Neural cell (in vitro differentiated cells): ENCODE results near the gene ACTA2. TPM values are rescaled to one million over a fixed set of nuclear protein-coding genes. Genes with fewer than 3 reads are reported as not detected.

Source experiments
- H2AFZ ChIP-seq: fragments of 200-600, 300-800 bp; sonication (generic), shearing (Covaris generic); 2 replicates; pipeline ENCODE4 v1.6.0; 2014; ENCODE audit warnings: low read depth, mild to moderate bottlenecking, antibody characterized with exemption, low read length, moderate library complexity
- H3F3A ChIP-seq: fragments of 200-600 bp; shearing (Covaris generic); 2 replicates; pipeline ENCODE4 v1.6.1; 2016; ENCODE audit warnings: mild to moderate bottlenecking, moderate library complexity, mixed read lengths, antibody characterized with exemption, low read length; ENCODE audit not compliant: insufficient read depth, poor library complexity, severe bottlenecking
- H3K27ac ChIP-seq: fragments of 200-600, 300-800 bp; sonication (generic), shearing (Covaris generic); 2 replicates; pipeline ENCODE4 v1.5.1; 2014; ENCODE audit warnings: mild to moderate bottlenecking, low read length, moderate library complexity
- H3K27me3 ChIP-seq: fragments of 300-800, 200-600 bp; sonication (generic), shearing (Covaris generic); 2 replicates; pipeline ENCODE4 v1.6.0; 2014; ENCODE audit warnings: mild to moderate bottlenecking, low read depth, low read length, moderate library complexity; ENCODE audit not compliant: insufficient read depth
- H3K36me3 ChIP-seq: fragments of 300-800, 200-600 bp; sonication (generic), shearing (Covaris generic); 2 replicates; pipeline ENCODE4 v1.5.1; 2014; ENCODE audit warnings: mild to moderate bottlenecking, antibody characterized with exemption, low read length, moderate library complexity; ENCODE audit not compliant: insufficient read depth
- H3K4me2 ChIP-seq: fragments of 300-800, 200-600 bp; sonication (generic), shearing (Covaris generic); 2 replicates; pipeline ENCODE4 v1.6.0; 2014; ENCODE audit warnings: mild to moderate bottlenecking, low read length
- H3K4me3 ChIP-seq: fragments of 300-800, 200-600 bp; sonication (generic), shearing (Covaris generic); 2 replicates; pipeline ENCODE4 v1.5.1; 2014; ENCODE audit warnings: mild to moderate bottlenecking, low read length, moderate library complexity
- H3K79me2 ChIP-seq: fragments of 200-600 bp; shearing (Covaris generic); replicated peaks from 2 replicates; pipeline ENCODE4 v1.6.0; 2014; ENCODE audit warnings: mild to moderate bottlenecking, low read length, moderate library complexity; ENCODE audit not compliant: insufficient read depth
- H3K9ac ChIP-seq: fragments of 300-800, 200-600 bp; sonication (generic), shearing (Covaris generic); 2 replicates; pipeline ENCODE4 v1.6.1; 2016; ENCODE audit warnings: mild to moderate bottlenecking, low read length, mixed read lengths
- H3K9me2 ChIP-seq: fragments of 200-600 bp; shearing (Covaris generic); 2 replicates; pipeline ENCODE4 v1.6.1; 2016; ENCODE audit warnings: mild to moderate bottlenecking, low read length, mixed read lengths; ENCODE audit not compliant: insufficient read depth
- H3K9me3 ChIP-seq: fragments of 200-600, 300-800 bp; sonication (generic), shearing (Covaris generic); 2 replicates; pipeline ENCODE4 v1.6.1; 2016; ENCODE audit warnings: mild to moderate bottlenecking, mixed run types, low read length, moderate library complexity, mixed read lengths
- H4K20me1 ChIP-seq: fragments of 200-600 bp; shearing (Covaris generic); 2 replicates; pipeline ENCODE4 v1.6.1; 2016; ENCODE audit warnings: mild to moderate bottlenecking, mixed run types; ENCODE audit not compliant: insufficient read depth
- EP300 ChIP-seq: fragments of 450-650 bp; conservative IDR thresholded peaks from 2 replicates; pipeline ENCODE4 v1.6.1; 2014; ENCODE audit warnings: antibody characterized with exemption, mild to moderate bottlenecking, moderate library complexity; ENCODE audit not compliant: poor library complexity, severe bottlenecking
- EZH2 ChIP-seq: fragments of 200-600, 300-800 bp; shearing (Covaris generic), sonication (generic); IDR thresholded peaks from 2 replicates; pipeline ENCODE4 v1.6.1; 2014; ENCODE audit warnings: antibody characterized with exemption, low read length, borderline replicate concordance, mild to moderate bottlenecking; ENCODE audit not compliant: insufficient read depth, poor library complexity, severe bottlenecking
- MXI1 ChIP-seq: fragments of 450-650 bp; conservative IDR thresholded peaks from 2 replicates; pipeline ENCODE4 v1.6.1; 2014; ENCODE audit warnings: antibody characterized with exemption, mild to moderate bottlenecking; ENCODE audit not compliant: poor library complexity, severe bottlenecking
- POLR2AphosphoS5 ChIP-seq: IDR thresholded peaks from 2 replicates; pipeline ENCODE4 v1.6.1; 2012
- RAD21 ChIP-seq: fragments of 450-650 bp; conservative IDR thresholded peaks from 2 replicates; pipeline ENCODE4 v1.6.1; 2014; ENCODE audit warnings: antibody characterized with exemption, mild to moderate bottlenecking, moderate library complexity
- SMC3 ChIP-seq: fragments of 450-650 bp; conservative IDR thresholded peaks from 2 replicates; pipeline ENCODE4 v1.6.1; 2014; ENCODE audit warnings: antibody characterized with exemption, mild to moderate bottlenecking, moderate library complexity; ENCODE audit not compliant: poor library complexity
- TAF1 ChIP-seq: IDR thresholded peaks from 2 replicates; pipeline ENCODE4 v1.6.1; 2012; ENCODE audit warnings: low read depth
- polyA plus RNA-seq: library from polyadenylated mRNA; depleted of rRNA; stranded (reverse); fragments of >200 nt; gene quantifications from 2 replicates; pipeline ENCODE4 v1.2.3, GENCODE V29; 2014
- TF ChIP-seq, protein P1 (sequence below): IDR thresholded peaks from 2 replicates; pipeline ENCODE4 v1.6.1; 2012; ENCODE audit warnings: borderline replicate concordance

ACTA2 gene
- polyA plus RNA-seq, 1 donor from 2014 or later, result 0.53 TPM

DNA sequence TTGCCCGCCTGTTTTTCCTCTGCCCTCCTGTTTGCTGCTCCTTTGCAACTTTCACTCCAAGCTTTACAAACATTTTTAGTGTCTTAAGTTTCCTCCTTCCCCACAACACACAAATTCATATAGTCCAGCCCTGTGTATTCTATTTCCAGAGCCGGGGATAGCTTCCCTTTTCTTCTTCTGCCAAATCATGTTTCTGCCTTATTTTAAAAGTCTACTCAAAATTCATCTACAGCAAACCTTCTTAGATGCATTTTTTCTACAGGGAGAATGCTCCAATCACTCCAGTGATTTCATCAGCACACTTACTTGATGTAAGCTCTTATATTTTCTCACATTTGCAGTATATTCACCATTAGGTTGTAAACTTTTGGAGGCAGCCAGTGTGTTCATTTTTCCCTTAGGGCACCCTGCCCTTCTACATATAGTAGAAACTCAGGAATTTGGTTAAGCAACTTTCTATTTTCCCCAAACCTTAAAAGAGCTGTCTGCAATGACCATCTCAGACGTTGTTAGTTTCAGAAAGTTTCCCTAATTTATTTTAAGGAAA lies 12.4 kb upstream of the ACTA2 start:
- Histone ChIP-seq H3K79me2 (no peaks in the 10 kb centered on the region), H3F3A (no peaks in the 10 kb centered on the region), H3K4me3 (no peak overlapping the region), H3K27ac (no peak overlapping the region), H3K4me2 (no peak overlapping the region), H4K20me1 (no peaks in the 10 kb centered on the region), H3K27me3 (no peaks in the 10 kb centered on the region), H3K9ac (no peak overlapping the region), H3K9me3 (no peaks in the 10 kb centered on the region), H3K36me3 (no peaks in the 10 kb centered on the region), H3K9me2 (no peaks in the 10 kb centered on the region), H2AFZ (no peak overlapping the region)
- TF ChIP-seq EP300 (no peak), MXI1 (no peak), SMC3 (no peak), RAD21 (no peak), TAF1 (no peak), POLR2AphosphoS5 (no peak)
- TF ChIP-seq, protein P1, sequence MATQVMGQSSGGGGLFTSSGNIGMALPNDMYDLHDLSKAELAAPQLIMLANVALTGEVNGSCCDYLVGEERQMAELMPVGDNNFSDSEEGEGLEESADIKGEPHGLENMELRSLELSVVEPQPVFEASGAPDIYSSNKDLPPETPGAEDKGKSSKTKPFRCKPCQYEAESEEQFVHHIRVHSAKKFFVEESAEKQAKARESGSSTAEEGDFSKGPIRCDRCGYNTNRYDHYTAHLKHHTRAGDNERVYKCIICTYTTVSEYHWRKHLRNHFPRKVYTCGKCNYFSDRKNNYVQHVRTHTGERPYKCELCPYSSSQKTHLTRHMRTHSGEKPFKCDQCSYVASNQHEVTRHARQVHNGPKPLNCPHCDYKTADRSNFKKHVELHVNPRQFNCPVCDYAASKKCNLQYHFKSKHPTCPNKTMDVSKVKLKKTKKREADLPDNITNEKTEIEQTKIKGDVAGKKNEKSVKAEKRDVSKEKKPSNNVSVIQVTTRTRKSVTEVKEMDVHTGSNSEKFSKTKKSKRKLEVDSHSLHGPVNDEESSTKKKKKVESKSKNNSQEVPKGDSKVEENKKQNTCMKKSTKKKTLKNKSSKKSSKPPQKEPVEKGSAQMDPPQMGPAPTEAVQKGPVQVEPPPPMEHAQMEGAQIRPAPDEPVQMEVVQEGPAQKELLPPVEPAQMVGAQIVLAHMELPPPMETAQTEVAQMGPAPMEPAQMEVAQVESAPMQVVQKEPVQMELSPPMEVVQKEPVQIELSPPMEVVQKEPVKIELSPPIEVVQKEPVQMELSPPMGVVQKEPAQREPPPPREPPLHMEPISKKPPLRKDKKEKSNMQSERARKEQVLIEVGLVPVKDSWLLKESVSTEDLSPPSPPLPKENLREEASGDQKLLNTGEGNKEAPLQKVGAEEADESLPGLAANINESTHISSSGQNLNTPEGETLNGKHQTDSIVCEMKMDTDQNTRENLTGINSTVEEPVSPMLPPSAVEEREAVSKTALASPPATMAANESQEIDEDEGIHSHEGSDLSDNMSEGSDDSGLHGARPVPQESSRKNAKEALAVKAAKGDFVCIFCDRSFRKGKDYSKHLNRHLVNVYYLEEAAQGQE, result no peak

DNA sequence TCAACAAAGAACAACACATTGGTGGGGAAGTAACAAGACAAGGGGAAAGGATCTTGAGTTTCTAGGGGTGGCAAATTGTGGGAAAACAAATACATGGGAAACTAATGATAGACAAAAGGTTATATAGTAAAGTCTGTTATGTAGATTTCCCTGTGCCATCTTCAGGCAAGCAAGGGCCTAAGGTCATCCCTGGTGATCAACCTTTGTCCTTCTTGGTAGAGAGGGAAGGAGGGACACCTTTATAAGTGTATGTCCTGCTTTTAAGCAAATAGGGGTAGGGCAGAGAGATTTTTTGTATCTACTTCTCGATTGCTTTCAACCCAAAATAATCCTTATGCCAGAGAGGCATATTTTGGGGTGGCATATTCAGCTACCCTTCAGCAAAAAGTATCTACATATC lies 11.8 kb upstream of the ACTA2 start:
- H3K79me2 ChIP-seq, result no peaks in the 10 kb centered on the region
- H3K27ac ChIP-seq, result no peak overlapping the region
- TF ChIP-seq EP300 (no peak), POLR2AphosphoS5 (no peak)
- H4K20me1 ChIP-seq, result no peaks in the 10 kb centered on the region
- no peaks in the 10 kb centered on the region for H3K27me3 ChIP-seq
- no peaks in the 10 kb centered on the region for H3F3A ChIP-seq
- no peak overlapping the region for H3K4me3 ChIP-seq
- no peak overlapping the region for H3K9ac ChIP-seq
- no peak overlapping the region for H2AFZ ChIP-seq
- H3K4me2 ChIP-seq, result no peak overlapping the region
- H3K9me2 ChIP-seq, result no peaks in the 10 kb centered on the region
- no peaks in the 10 kb centered on the region for H3K36me3 ChIP-seq
- H3K9me3 ChIP-seq, result no peaks in the 10 kb centered on the region

DNA sequence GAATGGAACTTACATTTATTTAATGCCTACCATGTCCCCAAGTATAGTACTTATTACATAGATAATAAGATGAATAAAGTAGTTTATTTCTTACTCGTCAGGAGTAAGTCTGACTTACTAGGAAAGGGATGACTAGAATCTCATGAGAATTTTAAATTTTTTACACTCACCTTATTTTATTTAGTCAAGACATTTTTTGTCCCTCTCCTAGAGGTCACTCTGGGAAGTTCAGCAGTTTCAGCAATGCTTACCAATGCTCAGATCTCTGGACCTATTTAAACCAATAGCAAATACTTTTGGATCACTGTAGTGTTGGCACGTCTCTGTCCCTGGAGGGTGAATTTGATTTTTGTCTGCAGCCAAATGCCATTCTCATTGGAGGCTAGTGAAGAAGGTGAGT lies 10.7 kb upstream of the ACTA2 start:
- TF ChIP-seq RAD21 (no peak), EZH2 (no peak), EP300 (no peak)
- no peak overlapping the region for H3K4me2 ChIP-seq

More for the DNA sequence above, 10.7 kb upstream of the ACTA2 start:
- Histone ChIP-seq H3K27me3 (no peaks in the 10 kb centered on the region), H4K20me1 (no peaks in the 10 kb centered on the region), H3K4me3 (no peak overlapping the region), H3F3A (no peaks in the 10 kb centered on the region), H3K9me2 (no peaks in the 10 kb centered on the region), H3K9me3 (no peaks in the 10 kb centered on the region), H2AFZ (no peak overlapping the region), H3K36me3 (no peaks in the 10 kb centered on the region), H3K79me2 (no peaks in the 10 kb centered on the region), H3K27ac (no peak overlapping the region), H3K9ac (no peak overlapping the region)
